Activated CD4-positive, alpha-beta T cell treated with anti-CD3 and anti-CD28 coated beads for 1 hour (primary cell): ENCODE measurements around the gene SEPHS2.
"Not testable (repeated sequence)": the region's sequence is repeated elsewhere in the genome, so short reads cannot be mapped to it uniquely, and the experiment has no call there.

ENCODE experiments used
- DNase-seq: peaks from one replicate; pipeline ENCODE4 v3.0.0-alpha.2; 2020

Gene SEPHS2

DNA sequence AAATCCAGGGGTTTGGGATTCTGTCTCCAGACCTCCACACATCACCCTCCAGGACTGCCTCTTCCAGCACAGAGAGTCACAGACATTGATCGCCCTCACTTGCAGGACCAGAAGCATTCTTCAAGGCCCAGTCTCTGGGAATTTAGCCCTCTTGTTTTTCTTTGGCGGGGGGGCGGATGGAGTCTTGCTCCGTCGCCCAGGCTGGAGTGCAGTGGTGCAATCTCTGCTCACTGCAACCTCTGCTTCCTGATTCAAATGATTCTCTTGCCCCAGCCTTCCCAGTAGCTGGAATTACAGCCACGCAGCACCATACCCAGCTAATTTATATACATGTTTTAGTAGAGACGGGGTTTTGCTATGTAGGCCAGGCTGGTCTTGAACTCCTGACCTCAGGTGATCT is 18.4 kb upstream of the SEPHS2 start:
- no peak for DNase-seq

DNA sequence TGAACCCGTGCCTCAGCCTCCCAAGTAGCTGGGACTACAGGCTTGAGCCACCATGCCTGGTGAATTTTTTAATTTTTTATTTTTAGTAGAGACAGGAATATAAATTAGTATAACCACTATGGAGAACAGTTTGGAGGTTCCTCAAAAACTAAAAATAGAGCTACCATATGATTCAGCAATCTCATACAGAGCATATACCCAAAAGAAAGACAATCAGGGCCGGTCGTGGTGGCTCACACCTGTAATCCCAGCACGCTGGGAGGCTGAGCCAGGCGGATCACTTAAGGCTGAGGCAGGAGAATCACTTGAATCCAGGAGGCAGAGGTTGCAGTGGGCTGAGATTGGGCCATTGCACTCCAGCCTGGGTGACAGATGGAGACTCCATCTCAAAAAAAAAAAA is 15.8 kb upstream of the SEPHS2 start:
- DNase-seq = not testable (repeated sequence)

DNA sequence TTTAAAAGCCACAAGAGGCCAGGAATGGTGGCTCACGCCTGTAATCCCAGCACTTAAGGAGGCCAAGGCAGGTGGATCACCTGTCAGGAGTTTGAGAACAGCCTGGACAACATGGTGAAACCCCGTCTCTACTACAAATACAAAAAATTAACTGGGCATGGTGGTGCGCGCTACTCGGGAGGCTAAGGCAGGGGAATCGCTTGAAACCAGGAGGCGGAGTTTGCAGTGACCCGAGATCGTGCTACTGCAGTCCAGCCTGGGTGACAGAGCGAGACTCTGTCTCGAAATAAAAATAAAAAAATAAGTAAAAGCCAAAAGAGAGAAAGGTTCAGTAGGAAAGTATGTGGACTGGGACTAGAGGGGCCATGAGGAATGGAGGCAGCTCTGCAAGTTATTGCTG is 13.8 kb upstream of the SEPHS2 start:
- no peak for DNase-seq

DNA sequence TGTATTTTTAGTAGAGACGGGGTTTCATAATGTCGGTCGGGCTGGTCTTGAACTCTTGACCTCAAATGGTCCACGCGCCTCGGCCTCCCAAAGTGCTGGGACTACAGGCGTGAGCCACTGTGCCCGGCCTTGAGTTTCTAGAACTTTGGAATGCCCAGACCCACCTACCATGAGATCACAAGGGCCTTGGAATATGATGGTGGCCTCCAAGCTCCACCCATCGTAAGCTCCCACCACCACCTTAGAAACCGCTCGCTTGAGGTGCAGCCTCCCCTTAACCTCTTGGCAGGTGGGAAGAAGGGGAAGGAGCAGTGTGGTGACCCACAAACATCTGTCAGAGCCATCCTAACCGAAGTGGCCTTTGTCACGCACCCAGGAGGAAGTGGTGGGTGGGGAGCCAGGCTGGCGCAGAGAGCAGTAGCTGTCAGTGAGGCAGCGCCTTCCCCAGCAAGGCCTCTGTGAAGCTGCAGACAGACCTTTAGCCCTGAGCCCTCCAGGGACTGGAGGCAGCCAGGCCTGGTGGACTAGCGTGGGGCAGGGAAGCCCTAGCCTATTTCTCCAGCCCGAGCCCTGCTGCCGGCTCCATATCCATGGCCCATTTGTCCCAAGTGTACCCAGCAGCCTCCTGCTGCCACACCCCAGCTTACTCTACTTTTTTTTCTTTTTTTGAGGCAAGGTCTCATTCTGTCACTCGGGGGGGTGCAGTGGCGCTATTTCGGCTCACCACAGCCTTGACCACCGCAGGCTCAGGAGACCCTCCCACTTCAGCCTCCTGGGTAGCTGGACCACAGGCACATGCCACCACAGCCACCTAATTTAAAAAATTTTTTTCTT is 13.1 kb upstream of the SEPHS2 start:
- DNase-seq = peak; percentile 51

DNA sequence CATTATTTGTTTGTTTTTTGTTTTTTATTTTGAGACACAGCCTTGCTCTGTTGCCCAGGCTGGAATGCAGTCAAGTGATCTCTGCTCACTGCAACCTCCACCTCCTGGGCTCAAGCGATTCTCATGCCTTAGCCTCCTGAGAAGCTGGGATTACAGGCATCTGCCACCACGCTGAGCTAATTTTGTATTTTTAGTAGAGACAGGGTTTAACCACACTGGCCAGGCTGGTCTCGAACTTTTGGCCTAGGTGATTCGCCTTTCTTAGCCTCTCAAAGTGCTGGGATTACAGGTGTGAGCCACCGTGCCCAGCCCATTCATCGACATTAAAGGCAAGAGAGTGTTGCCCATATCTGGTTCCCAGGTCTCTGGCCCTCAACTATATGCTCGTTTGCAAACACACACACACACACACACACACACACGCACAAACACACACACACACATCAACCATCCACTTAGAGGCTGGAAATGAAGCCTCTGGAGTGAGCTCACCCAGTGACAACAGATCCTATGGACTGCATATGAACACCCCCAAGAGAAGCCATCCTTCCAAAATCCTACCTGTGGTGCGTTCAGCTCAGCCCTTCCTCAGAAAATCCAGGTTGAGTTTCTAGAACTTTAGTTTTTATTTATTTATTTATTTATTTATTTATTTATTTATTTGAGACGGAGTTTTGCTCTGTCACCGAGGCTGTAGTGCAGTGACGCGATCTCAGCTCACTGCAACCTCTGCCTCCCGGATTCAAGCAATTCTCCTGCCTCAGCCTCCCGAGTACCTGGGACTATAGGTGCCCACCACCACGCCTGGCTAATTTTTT is 12.3 kb upstream of the SEPHS2 start:
- DNase-seq = no peak

DNA sequence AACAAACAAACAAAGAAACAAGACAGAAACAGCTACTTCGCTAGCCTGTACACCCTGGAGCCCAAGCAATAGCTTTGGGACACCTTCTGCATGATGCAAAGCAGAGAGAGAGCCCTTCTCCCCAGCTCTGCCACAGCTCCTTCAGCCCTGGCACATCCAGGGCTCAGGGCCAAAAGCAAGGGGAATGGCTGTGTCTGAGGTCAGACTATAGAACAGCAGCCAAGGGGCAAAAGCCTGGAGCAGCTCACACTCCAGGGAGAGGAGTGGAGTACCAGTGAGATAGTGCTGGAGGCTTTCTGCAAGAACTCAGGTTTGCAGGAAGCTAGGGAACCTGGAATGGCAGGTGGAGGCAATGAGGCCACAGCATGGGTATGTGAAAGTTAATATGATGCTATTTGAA is 11.6 kb upstream of the SEPHS2 start:
- DNase-seq = no peak

DNA sequence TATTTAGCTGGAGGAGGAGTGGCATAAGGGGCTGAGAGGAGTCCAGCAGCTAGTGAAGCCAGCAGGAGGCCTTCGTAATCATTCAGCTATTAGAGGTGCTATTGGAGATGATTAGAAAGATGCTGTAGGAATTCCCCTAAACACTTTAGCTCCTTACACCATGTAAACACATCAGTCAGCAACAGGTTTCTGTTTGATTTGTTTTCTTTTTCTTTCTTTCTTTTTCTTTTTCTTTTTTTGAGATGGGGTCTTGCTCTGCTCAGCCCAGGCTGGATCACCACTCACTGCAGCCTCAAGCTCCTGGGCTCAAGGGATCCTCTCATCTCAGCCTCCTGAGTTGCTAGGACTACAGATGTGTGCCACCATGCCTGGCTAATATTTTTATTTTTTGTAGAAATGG is 10.6 kb upstream of the SEPHS2 start:
- no peak for DNase-seq

DNA sequence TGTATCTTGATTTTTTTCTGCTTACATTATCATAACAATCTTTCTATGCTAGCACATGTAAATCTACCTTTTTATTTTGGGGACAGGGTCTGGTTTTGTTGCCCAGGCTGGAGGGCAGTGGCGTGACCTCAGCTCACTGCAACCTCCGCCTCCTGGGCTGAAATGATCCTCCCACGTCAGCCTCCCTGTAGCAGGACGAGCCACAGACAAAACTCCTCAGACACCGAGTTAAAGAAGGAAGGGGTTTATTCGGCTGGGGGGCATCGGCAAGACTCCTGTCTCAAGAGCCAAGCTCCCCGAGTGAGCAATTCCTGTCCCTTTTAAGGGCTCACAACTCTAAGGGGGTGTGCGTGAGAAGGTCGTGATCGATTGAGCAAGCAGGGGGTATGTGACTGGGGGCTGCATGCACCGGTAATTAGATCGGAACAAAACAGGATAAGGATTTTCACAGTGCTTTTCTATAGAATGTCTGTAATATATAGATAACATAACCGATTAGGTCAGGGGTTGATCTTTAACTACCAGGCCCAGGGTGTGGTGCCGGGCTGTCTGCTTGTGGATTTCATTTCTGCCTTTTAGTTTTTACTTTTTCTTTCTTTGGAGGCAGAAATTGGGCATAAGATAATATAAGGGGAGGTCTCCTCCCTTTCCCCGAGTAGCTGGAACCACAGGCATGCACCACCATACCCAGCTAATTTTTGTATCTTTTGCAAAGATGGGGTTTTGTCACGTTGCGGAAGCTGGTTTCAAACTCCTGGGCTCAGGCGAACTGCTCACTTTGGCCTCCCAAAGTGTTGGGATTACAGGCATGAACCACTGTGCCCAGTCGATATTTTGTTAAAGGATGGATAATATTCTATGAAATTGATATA is 7.3 kb upstream of the SEPHS2 start:
- DNase-seq = not testable (repeated sequence)

DNA sequence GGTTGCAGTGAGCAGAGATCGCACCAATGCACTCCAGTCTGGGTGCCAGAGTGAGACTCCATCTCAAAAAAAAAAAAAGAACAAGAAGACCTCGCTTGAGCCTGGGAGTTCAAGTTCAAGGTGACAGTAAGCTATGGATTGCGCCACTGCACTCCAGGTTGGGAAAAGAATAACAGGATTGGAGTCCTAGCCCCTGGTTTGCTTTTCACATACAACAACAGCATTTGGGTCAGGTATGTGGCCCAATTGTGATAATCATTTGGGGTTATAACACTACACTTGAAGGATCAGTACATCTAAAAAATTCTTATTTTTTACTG is 3.4 kb upstream of the SEPHS2 start:
- no peak for DNase-seq

DNA sequence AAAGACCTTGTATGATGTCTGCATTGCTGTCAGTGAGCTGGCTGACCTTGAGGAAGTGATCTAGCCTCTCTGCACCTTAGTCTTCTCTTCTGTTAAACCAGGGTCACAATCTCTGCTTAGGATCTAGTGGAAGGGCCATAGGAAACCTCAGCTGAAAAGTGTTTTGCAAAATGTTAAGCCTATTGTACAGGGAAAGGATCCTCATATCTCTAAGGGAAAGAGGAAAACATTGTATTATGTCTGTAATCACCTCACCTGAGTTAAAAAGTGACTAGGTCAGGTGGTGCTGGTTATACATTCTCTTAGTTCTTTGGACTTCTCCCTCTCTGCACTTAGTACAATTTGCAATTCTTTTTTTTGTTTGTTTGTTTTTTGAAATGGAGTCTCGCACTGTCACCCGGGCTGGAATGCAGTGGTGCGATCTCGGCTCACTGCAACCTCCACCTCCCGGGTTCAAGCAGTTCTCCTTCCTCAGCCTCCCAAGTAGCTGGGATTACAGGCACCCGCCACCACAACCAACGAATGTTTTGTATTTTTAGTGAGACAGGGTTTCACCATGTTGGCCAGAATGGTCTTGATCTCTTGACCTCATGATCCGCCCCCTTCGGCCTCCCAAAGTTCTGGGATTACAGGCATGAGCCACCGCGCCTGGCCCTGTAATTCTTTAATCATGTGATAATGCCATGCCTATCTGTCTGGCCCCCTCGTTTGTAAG is 2.0 kb upstream of the SEPHS2 start:
- no peak for DNase-seq

DNA sequence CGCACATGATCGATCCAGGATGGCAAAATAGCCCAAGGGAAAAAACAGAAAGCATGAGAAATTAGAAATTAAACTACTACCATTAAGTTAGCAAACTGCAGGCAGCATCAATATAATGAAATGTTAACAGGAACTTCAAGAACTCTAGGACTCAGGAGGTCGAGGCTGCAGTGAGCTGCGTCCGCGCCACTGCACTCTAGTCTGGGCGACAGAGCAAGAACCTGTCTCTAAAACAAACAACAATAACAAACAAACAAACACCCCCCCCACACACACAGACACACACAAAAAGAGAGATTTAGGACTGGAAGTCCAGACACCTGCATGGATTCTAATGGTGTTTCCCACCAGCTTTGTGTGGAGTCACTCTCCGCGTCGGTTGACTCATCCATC is 525 bp upstream of the SEPHS2 start:
- no peak for DNase-seq

DNA sequence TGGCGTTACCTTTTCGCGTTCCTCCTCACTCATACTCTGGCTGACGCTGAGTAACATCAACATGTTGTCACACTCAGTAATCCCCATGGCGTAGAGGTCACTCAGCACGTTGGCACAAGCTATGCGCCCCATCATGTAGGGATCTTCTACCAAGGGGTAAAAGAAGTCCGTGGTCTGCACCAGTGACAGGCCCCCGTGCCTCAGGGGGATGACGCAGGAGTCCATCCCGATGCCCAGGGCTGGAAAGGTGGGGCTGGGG is 596 bp downstream of the SEPHS2 start:
- no peak for DNase-seq

DNA sequence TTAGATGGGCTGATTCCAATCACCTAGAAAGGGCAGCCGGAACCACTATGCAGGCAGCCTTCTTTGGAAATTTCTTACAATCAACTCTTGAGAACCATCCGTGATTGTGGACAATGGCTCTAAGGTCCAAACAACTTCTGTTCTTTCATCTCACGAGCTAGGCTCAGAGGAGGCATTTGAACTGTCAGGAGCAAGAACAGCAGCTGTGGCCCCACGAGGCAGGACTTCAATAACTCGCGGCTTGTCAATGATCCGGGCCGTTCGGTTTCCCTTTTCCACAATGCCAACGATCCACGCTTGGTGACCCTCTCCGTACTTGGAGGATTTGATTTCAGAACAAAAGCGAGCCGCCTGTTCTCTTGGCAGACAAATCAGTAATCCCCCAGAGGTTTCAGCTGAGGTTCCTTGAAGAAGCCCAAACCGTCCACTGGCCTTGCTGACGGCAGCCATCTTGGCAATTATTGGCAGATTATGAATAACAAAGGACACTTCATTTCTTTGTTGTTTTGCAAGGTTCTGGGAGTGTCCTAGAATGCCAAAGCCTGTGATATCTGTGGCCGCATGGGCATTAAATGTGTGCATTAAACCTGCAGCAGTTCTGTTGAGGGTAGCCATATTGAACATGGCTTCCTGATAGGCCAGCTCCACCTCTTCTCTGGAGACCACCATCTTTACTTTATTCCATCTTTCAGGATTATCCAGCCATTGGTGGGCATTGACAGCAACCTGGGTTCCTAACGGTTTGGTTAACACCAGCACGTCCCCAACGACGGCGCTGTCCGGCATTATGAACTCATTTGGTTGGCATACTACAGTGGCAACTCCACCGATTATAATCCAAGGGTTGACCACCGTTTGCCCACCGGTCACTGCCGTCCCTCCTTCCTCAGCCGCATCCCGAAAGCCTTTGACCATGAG is 1.2 kb downstream of the SEPHS2 start:
- no peak for DNase-seq

DNA sequence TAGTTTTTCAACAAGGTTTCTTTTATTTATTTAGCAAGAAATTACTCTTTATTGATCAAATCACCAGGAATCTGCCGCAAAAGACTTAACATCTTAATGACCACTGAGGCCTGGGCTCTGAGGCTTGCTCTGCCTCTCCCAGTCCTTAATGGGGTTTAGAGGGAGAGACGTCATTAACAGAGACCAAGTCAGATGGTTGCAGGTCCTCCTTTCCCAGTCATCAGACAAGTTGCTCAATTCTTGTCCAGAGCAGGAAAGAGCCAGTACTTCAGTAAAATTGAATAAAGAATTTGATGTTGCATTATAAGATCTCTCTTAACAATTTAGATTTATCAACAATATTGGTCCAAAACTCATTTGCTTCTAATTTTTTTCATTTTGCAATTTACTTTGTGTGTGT is 2.0 kb downstream of the SEPHS2 start:
- DNase-seq = no peak

DNA sequence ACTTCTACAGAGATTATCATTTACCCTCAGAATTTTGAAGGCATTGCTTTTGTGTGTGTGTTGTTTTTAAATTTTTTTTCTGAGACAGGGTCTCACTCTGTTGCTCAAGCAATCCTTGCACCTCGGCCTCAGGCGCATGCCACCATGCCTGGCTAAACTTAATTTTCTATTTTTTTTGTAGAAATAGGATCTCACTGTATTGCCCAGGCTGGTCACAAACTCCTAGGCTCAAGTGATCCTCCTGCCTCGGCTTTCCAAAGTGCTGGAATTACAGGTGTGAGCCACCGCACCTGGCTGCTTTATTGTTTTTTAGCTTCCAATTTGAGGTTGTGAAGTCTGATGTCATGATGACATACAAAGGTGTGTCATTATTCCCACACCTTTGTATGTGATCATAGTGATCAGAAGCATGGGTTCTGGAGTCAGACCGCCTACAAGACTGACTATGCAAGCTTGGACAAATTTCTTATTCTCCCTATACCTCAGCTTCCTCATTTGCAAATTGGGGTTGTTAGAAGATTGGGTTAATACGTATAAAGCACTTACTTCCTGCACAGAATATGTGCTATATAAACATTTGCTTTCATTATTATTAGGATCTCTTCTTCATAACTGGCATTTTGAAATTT is 5.8 kb downstream of the SEPHS2 start:
- no peak for DNase-seq

DNA sequence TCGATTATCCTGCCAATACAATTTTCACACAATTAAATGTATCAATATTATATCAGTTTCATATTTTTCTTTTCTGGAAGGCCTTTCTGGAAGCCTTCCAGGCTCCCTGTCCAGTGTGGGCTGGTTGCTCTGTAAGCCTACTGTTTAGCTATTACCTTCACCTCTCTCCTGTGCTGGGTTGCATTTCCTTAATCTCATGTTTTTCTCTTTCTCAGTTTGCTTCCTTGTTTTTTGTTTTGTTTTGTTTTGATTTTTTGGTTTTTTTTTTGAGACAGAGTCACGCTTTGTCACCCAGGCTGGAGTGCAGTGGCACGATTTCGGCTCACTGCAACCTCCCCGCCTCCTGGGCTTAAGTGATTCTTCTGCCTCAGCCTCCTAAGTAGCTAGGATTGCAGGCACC is 6.8 kb downstream of the SEPHS2 start:
- DNase-seq = no peak

DNA sequence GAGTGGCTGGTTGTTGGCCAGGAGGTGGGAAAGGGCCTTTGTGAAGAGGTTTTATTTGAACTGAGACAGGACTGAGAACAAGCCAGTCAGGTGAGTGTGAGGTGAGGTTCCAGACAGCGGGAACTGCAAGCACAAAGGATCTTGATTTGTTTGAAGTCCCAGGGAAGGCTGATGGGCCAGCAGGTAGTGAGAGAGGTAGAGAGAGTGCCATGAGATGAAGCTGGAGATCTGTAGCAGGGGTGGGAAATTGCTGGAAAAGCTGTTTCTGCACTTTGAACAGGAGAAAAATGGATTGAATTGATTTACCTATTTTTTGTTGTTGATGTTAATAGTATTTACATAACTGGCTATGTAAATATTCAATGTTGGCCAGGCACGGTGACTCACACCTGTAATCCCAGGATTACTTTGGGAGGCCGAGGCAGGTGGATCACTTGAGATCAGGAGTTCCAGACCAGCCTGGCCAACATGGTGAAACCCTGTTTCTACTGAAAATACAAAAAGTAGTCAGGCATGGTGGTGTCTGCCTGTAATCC is 8.1 kb downstream of the SEPHS2 start:
- DNase-seq = no peak

DNA sequence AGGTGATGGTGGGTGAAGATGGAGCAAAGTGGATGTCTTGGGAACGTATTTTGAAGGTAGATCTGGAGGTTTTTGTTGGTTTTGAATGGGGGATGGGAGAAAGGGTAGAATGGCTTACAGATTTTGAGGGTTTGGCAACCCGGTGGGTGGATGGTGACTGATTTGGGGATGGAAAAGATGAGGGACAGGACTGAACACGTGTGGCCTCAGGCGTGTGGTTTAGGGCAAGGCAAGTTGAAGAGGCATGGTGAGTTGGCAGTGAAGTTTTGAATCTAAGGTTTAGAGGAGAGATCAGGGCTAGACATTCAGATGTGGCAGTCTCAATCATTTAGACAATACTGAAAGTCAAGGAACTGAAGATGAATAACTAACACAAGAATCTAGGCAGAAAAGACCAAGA is 10.8 kb downstream of the SEPHS2 start:
- no peak for DNase-seq

DNA sequence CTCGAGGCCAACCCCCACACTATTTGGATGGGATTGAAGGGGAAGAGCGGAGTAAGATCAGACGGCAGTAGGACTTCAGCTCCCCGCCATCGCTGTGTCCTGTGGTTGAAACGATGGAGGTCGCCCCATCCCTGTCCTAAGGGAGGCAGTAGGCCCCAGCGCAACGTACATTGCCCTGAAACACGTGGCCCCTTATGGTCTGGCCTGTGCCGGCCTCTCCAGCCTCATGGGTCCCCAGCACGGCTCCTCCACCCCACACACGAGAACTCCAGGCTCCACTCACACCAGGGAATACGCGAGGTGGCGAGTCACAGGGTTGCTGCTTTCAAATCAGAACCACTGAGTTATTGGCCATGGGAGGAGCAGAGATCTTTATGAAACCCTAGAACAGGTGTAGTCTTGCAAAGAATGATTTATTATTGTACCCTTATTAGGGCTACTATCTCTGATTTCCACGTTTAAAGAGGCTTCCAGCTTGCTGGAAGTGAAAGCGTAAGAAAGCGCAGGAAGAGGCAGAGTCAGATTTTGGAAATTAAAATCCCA is 15.2 kb downstream of the SEPHS2 start:
- DNase-seq = no peak

DNA sequence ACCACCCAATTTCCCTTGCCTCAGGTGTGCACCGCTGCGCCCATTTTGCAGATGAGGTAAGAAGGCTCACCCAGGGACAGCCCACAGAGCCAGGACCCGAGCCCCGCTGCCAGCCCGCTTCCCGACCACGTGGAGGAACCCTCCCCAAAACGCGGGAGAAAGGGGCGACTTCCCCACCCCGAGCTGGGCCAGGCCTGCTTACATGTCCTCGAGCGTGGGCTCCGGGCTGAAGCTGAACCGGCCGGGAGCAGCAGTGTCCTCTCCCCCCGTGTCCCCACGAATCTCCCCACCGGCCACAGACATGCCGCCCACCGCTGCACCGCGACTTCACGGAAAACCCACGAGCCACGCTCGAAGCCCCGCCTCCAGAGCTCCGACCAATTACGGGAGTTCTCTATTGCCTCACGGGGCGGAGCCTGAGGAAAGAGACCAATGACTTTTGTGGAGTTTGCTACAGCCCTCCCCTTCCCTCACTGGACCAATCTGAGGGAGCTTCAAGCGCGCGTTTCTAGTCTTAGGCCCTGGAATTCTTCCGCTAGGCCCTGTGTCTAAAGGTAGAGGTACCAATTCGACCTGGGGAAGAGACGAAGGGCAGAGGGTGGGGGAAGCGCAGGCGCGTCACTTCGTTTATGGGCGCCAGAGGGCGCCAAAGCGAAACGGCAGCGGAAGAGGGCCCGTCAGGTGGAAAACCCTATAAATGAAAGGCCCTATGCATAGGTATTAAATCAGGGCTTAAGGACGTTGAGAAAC is 15.8 kb downstream of the SEPHS2 start, which contains the start of gene DCTPP1:
DCTPP1 (minus strand) TSS at position 353 of the 750 bp plus-strand sequence; CDS start at position 303, 50 bp downstream.
- DNase-seq = peak; percentile 88
